ENCODE measurements around the gene CALML6.

GRCh38 chr1:1906185-1907097 is 8.6 kb upstream of the CALML6 start:
- TF ChIP-seq GATA2 (IDR thresholded peaks at IDR 0.05; ENCODE audit: low read depth, low read length) = no peak
- no peak for TF ChIP-seq GATA3 (IDR thresholded peaks at IDR 0.05; ENCODE audit: low read depth, low read length)
